HepG2 (cell line): Measurements from ENCODE around the gene CSKMT. TPM values are rescaled to one million over a fixed set of nuclear protein-coding genes. Genes with fewer than 3 reads are reported as not detected.

Source experiments
- ATAC-seq: fragments of 200-7000 bp; cut with Tn5 transposase; 3 replicates; pipeline ENCODE4 v1.9.1; 2020; ENCODE audit warnings: mild to moderate bottlenecking, moderate library complexity
- BruUV-seq: library from RNA; stranded (reverse); fragments of 400-500 nt; replicated peaks from 2 replicates; lab custom pipeline; 2021; lab: Mats Ljungman, UMichigan
- CTCF ChIA-PET: fragments of 300-600 bp; formaldehyde crosslinking; extraction: SDS; loops from one replicate; lab custom pipeline; 2021; ENCODE audit warnings: low total read pairs, inconsistent platforms, low intra/inter-chr PET ratio; lab: Yijun Ruan, JAX
- POLR2A ChIA-PET: fragments of 350-600 bp; sonication (Branson Sonifier 250); formaldehyde crosslinking; loops from one replicate; lab custom pipeline; 2020; ENCODE audit warnings: antibody characterized with exemption, inconsistent platforms; lab: Yijun Ruan, JAX
- DNase-seq: peaks from one replicate; pipeline ENCODE4 v3.0.0-alpha.2; 2015; ENCODE audit warnings: low spot score
- FAIRE-seq: peaks from 3 replicates; lab custom pipeline; 2011; peaks lifted over from hg19 to GRCh38; lab: Jason Lieb, UNC
- H2AFZ ChIP-seq: one replicate; pipeline ENCODE4 v1.6.1; 2011; ENCODE audit warnings: low read length, inconsistent platforms
- H3K27ac ChIP-seq: fragments of 300-600 bp; 3 replicates; pipeline ENCODE4 v1.8.0; 2011; ENCODE audit warnings: mixed run types, mild to moderate bottlenecking, mixed read lengths, low read length, inconsistent platforms; ENCODE audit not compliant: insufficient read depth; ENCODE audit errors: extremely low read length
- H3K27me3 ChIP-seq, 2 experiments: fragments of 200-600 bp in 1 of 2; 2 replicates in 1 of 2; 3 replicates in 1 of 2; pipeline versions ENCODE4 v1.6.0 to v1.8.0; 2011; ENCODE audit warnings: low read length in 2 of 2, mild to moderate bottlenecking in 2 of 2, moderate library complexity in 2 of 2, inconsistent platforms in 1 of 2; ENCODE audit not compliant: insufficient read depth in 2 of 2, control insufficient read depth in 1 of 2
- H3K36me3 ChIP-seq, 2 experiments: fragments of 200-600 bp in 1 of 2; replicated peaks in 1 of 2; 2 replicates in 1 of 2; 3 replicates in 1 of 2; pipeline versions ENCODE4 v1.5.1 to v1.8.0; 2011; ENCODE audit warnings: low read length in 2 of 2, inconsistent platforms in 1 of 2; ENCODE audit not compliant: insufficient read depth in 2 of 2, control insufficient read depth in 1 of 2
- H3K4me1 ChIP-seq: 2 replicates; pipeline ENCODE4 v1.5.1; 2012; ENCODE audit warnings: low read length, inconsistent platforms; ENCODE audit not compliant: insufficient read depth
- H3K4me2 ChIP-seq: 2 replicates; pipeline ENCODE4 v1.6.0; 2011; ENCODE audit warnings: low read depth, low read length, inconsistent platforms
- H3K4me3 ChIP-seq, 3 experiments: fragments of 200-600 bp in 1 of 3; sonication (generic), shearing (Covaris generic) in 1 of 3; replicated peaks in 1 of 3; 2 replicates each; pipeline ENCODE4 v1.5.1; 2011 to 2016; ENCODE audit warnings: low read length in 3 of 3, inconsistent platforms in 2 of 3, low read depth in 2 of 3, mild to moderate bottlenecking in 2 of 3, control low read depth in 1 of 3, mixed read lengths in 1 of 3; ENCODE audit not compliant: insufficient read depth in 1 of 3
- H3K79me2 ChIP-seq: one replicate; pipeline ENCODE4 v1.6.1; 2011; ENCODE audit warnings: low read length, inconsistent platforms; ENCODE audit not compliant: insufficient read depth
- H3K9ac ChIP-seq: 2 replicates; pipeline ENCODE4 v1.6.0; 2011; ENCODE audit warnings: mild to moderate bottlenecking, low read depth, low read length, inconsistent platforms; ENCODE audit not compliant: insufficient read depth
- H3K9me3 ChIP-seq: 2 replicates; pipeline ENCODE4 v1.5.1; 2012; ENCODE audit warnings: mild to moderate bottlenecking, low read length
- H4K20me1 ChIP-seq: 2 replicates; pipeline ENCODE4 v1.6.0; 2011; ENCODE audit warnings: inconsistent platforms, mild to moderate bottlenecking, low read length, moderate library complexity; ENCODE audit not compliant: insufficient read depth
- CENPT ChIP-seq: sonication (generic); formaldehyde crosslinking; IDR thresholded peaks from 2 replicates; pipeline ENCODE4 v1.8.0; 2022; ENCODE audit warnings: low read depth, mild to moderate bottlenecking, moderate library complexity, missing genetic modification reagents
- CTCF ChIP-seq: sonication (generic); formaldehyde crosslinking; IDR thresholded peaks from 2 replicates; pipeline ENCODE4 v1.5.0; 2020; ENCODE audit warnings: mild to moderate bottlenecking, missing genetic modification reagents, moderate library complexity
- PLRG1 ChIP-seq: fragments of 450-650 bp; conservative IDR thresholded peaks from 2 replicates; pipeline ENCODE4 v1.6.1; 2016
- POLR2A ChIP-seq, 2 experiments: IDR thresholded peaks; 2 replicates each; pipeline ENCODE4 v1.6.1; 2011; ENCODE audit warnings: low read depth in 2 of 2, low read length in 2 of 2, mild to moderate bottlenecking in 1 of 2, moderate library complexity in 1 of 2; ENCODE audit not compliant: insufficient read depth in 1 of 2
- RBM22 ChIP-seq: fragments of 200-400 bp; formaldehyde crosslinking; optimal IDR thresholded peaks from 2 replicates; pipeline ENCODE3; 2017; ENCODE audit warnings: mild to moderate bottlenecking, low read length, moderate library complexity
- ZNF503 ChIP-seq: sonication (generic); formaldehyde crosslinking; IDR thresholded peaks from 2 replicates; pipeline ENCODE4 v1.4.0; 2020; ENCODE audit warnings: missing genetic modification reagents
- WGBS: methylation state at CpG from one replicate; pipeline ENCODE4 v1.1.6; 2017; ENCODE audit warnings: low lambda C conversion rate; 5-methylcytosine and 5-hydroxymethylcytosine counted together
- in situ Hi-C: cut with HindIII; loops from 2 replicates; pipeline ENCODE4 v1.10.0; 2017; ENCODE audit warnings: low pct_unique_long_range_greater_than_20kb; ENCODE audit not compliant: extremely low pct_ligation_motif_present
- intact Hi-C: fragments of 100-400 bp; cut with micrococcal nuclease; formaldehyde crosslinking; loops from one replicate; pipeline ENCODE4 v1.10.0; 2022; ENCODE audit not compliant: unreplicated experiment
- polyA plus RNA-seq, 8 experiments: library from polyadenylated mRNA; depleted of rRNA in 3 of 8; stranded (reverse) in 7 of 8; unstranded in 1 of 8; fragments of >200 nt; fragmentation: Illumina TruSeq in 4 of 8; extraction: Trizol in 4 of 8; gene quantifications; 2 replicates each; pipeline versions ENCODE4 v1.2.1 to v1.2.3, GENCODE V29; 2011 to 2016; ENCODE audit warnings: low read depth in 4 of 8, missing spikeins in 1 of 8, mixed read lengths in 1 of 8; ENCODE audit not compliant: insufficient read depth in 1 of 8
- total RNA-seq, 5 experiments: library from RNA; depleted of rRNA; stranded (reverse); fragments of >200 nt; fragmentation: Illumina TruSeq; extraction: Trizol; gene quantifications; 2 replicates each; pipeline ENCODE4 v1.2.3, GENCODE V29; 2016; ENCODE audit warnings: low read depth in 1 of 5

The CSKMT gene
- total and polyA plus RNA-seq, 2 of the 13 experiments (the other 11 are each of a cell fraction or from before 2014, with no cell fraction given), result 7.6 to 31.8 TPM

- ATAC-seq (peak; percentile 27; the same call in 1 of the 3 replicates), DNase-seq (no peak), FAIRE-seq (no peak)
- intact Hi-C loops, result no loop called here
- H3K4me3 ChIP-seq, result no peak overlapping the region
- no TSS peak for BruUV-seq
- ChIA-PET CTCF (no interaction called here), POLR2A (interaction anchor here (1.1 to 1.6 kb wide), 2 partner anchors 10 to 19 kb away, joined by 3 to 4 read pairs; partner anchors contain the start of gene GANAB)
- WGBS, result 96% methylated on average over 3 of the region's 3 CpGs
- in situ Hi-C loops, result no loop called here
- H3K79me2 ChIP-seq, result no peaks in the 10 kb centered on the region
- H3K27me3 ChIP-seq, result no peaks in the 10 kb centered on the region
- no peak overlapping the region for H2AFZ ChIP-seq
- TF ChIP-seq CTCF (CRISPR knock-in tag), result peak; percentile 17; the same call in 1 of the 2 replicates
- peak; percentile 73 for TF ChIP-seq RBM22
- TF ChIP-seq POLR2A (IDR thresholded peaks at IDR 0.05; ENCODE audit: insufficient read depth in 1 of 2, low read depth in 2 of 2, low read length in 2 of 2), result 0 out of 4 replicates have a peak, but pooled peaks of 1 of the 2 experiments have one; percentile 20
- TF ChIP-seq CENPT (CRISPR knock-in tag), result no peak
- no peak for TF ChIP-seq ZNF503 (CRISPR knock-in tag)
- no peak for TF ChIP-seq PLRG1
- no peak overlapping the region for H3K27ac ChIP-seq
- H3K9me3 ChIP-seq, result no peaks in the 10 kb centered on the region
- H3K4me2 ChIP-seq, result no peak overlapping the region
- H3K36me3 ChIP-seq, result peaks cover 41 to 74% of the 10 kb centered on the region in 2 experiments
- no peak overlapping the region for H3K9ac ChIP-seq
- H3K4me1 ChIP-seq, result peaks cover under 1% of the 10 kb centered on the region; the same call in 1 of the 2 replicates
- H4K20me1 ChIP-seq, result no peaks in the 10 kb centered on the region
Observed at GRCh38 chr11:62627713-62628112, 37.4 kb upstream of the CSKMT start.
